ENCODE measurements around the gene TCEAL6.
"Not testable (repeated sequence)": the region's sequence is repeated elsewhere in the genome, so short reads cannot be mapped to it uniquely, and the experiment has no call there.

TCEAL6 gene

DNA sequence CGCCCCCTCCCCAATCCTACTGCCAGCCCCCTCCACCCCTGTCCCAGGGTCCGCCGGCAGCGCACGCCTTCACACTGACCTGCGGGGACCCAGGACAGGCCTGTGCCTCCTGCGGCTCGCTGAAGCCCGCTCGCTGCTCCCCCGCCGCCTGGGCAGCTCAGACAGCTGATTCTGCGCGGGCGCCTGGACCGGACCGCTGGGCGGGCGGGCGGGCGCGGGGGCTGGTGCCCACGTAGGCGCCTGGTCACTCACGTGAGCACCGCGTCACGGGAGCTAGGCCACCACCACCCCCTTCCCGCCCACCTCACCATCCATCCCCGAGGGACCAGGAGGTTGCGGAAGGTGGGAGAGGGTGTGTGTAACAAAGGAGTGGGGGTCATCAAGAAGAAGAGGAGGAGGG is at the start of gene TCEAL6:
Gene TCEAL6, minus strand, starts transcription at position 208 of the 400 bp plus-strand sequence.
- DNase-seq (ENCODE audit: low spot score): not testable (repeated sequence)

GRCh38 chrX:102185967-102186720 is 43.9 kb upstream of the TCEAL6 start:
- DNase-seq (ENCODE audit: low spot score): no peak

DNA sequence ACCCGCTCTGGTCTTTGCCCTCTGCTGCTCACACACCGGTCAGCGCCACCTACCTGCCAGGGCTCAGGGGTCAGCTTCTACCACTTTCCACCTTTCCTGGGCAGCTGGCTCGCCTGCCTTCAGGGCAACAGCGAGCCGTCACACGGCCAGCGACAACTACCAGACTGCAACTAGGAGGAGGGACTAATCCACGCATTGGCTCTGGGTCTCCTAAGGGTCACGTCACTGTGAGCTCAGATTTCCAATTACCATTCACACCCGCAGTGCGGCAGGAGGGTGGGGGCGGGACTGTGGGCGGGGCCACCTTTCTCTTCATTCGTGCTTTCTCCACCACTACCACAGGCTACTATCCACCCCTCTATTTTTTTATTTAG is 13.5 kb upstream of the TCEAL6 start, which contains the start of gene BEX5:
Gene BEX5, minus strand, starts transcription at position 172 of the 374 bp plus-strand sequence. CDS start 1,712 bp downstream, outside the sequence.
- no peak for DNase-seq (ENCODE audit: low spot score)

DNA sequence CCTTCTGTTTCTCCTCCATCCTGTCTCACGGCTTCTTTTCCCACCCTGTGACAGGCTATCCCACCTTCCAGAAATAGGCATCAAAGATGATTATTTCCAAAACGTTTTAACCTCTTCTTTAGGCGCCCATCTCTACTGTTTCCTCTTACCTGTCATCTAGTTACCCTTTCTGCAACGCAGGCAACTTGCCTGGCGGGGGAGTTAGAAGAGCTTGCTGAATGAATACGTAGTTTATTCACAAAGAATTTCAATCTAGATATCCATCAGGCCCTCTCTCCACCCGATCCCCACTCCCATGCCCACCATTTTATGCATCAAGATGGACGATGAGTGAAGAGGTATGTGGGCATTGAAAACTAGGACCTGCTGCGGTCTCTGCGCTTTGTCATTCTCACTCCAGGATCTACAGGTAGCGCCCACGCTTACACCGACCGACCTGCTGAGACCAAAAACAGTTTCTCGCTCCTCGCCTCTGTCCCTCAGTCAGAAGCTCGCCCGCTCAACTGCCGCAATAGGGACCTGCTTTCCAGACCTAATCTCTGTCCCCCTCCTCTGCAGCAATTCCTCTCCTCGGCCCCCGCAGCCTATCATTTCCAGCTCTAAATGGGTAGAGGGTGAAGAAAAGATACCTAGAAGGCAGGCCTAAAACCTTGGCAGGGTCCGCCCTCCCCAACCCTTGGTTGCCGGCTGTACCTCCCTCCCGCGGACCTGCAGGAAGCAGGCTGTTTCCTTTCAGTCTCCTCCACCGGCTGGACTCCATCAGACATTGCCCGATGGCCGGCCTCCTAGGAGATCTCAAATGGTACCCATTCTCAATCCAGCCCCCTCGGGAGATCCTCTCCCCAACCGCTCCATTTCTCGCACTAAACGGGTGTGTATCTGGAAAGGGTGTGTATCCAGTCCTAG is 12.9 kb upstream of the TCEAL6 start:
- no peak for DNase-seq (ENCODE audit: low spot score)

DNA sequence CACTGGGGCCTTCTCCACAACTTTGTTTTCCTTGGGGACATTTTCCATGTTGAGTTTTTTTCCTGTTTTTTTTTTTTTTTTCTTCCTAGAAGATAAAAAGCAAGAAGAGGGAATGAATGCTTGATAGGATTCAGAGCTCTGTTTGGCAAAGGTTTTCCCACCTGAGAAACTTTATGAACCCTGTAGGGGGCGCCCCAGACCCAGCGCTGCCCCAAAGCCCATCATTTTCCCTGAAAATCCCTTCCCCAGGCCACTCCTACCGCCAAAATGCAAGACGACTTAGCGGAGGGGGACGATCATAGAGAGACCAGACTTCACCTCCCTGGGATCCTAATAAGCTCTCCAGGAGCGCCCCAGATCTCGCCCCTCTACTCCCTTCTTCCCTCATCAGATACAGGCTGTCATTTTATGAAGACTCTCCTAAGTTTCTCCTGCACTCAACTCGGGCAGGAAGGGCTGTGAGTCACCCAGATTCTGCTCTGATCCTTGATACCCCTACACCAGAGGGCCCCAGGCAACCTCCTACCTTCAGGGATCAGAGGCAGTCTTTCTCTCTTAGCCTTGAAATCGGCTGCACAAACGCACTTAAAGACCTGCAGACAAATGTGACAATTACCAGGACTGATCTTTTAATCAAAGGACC is 12.1 kb upstream of the TCEAL6 start:
- DNase-seq (ENCODE audit: low spot score): no peak

- not testable (repeated sequence) for DNase-seq (ENCODE audit: low spot score)
These were observed 650 bp downstream of the TCEAL6 start for GRCh38 chrX:102141631-102142030.

GRCh38 chrX:102140876-102141275 is 1.4 kb downstream of the TCEAL6 start:
- DNase-seq (ENCODE audit: low spot score): not testable (repeated sequence)

- DNase-seq (ENCODE audit: low spot score): no peak
These were observed 4.2 kb downstream of the TCEAL6 start for GRCh38 chrX:102138064-102138463.

DNA sequence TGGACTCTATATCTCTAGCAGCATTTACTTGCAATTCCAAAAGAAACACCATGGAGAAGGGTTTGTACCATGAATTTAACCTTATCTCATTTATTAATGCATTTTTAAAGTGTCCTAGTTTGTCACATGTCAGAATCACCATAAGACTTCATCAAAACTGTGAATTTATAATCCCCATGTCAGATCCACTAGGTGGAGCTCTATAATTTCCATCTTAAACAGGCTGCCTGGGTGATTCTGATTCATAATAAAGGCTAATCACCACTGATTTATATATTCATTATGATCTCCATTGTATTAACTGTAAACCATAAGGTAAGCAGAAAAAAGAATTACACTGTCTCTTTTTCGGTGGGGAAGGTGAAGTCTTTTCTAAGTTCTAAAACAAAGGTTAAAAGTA is 12.8 kb downstream of the TCEAL6 start:
- DNase-seq (ENCODE audit: low spot score): no peak

- DNase-seq (ENCODE audit: low spot score): no peak
These were observed 15.4 kb downstream of the TCEAL6 start for GRCh38 chrX:102126863-102127262.

GRCh38 chrX:102126080-102126818 is 16.0 kb downstream of the TCEAL6 start:
- not testable (repeated sequence) for DNase-seq (ENCODE audit: low spot score)

- DNase-seq (ENCODE audit: low spot score): not testable (repeated sequence)
These were observed 16.8 kb downstream of the TCEAL6 start, which contains the start of gene TCEAL2 for GRCh38 chrX:102125436-102125835. Gene TCEAL2, plus strand, starts transcription at chrX:102125679. Its CDS starts 1,152 bp downstream, at chrX:102126831.

DNA sequence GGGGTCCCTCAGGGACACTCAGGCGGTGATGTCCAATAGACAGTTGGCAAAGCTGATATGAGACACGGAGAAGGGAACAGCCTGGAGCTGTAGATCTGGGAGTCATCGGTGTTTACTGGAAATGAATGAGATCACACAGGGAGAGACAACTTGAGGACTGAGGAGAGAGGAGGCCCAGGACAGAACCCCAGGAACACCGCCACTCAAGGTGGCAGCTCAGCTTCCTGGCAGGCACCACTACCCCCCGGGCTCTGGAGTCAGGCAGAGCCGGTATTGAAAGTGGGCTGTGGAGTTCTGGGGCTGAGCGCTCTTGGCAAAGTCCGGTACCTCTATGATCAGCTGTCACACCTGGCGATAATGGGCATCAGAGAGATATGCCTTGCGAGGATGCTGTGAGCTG is 17.3 kb downstream of the TCEAL6 start:
- not testable (repeated sequence) for DNase-seq (ENCODE audit: low spot score)

- no peak for DNase-seq (ENCODE audit: low spot score)
These were observed 26.5 kb downstream of the TCEAL6 start for GRCh38 chrX:102115748-102116147.

DNA sequence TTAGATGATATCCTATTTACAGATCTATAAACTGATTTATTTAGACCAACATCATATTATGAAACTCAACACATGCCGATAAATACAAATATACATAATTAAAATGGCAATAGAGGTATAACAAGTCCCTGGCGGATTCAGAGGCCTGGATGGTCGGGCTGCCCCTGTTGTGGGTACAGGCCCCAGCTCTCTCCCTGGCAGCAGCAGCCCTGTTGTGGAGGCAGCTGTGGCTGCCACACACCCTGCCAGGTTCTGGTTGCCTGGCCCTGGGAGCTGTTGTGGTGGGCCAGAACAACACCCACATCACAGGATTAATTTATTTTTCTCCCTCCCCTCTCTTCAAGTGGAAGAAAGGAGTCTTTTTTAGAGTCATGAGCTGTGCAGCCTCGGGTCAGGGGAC is 28.9 kb downstream of the TCEAL6 start:
- DNase-seq (ENCODE audit: low spot score): no peak
